Left lobe of liver (tissue), 2 donors: Measurements from ENCODE around the gene HOMER2. TPM values are rescaled to one million over a fixed set of nuclear protein-coding genes. Genes with fewer than 3 reads are reported as not detected.

Experiments used
- ATAC-seq: fragments of 200-7000 bp; cut with Tn5 transposase; one replicate; pipeline ENCODE4 v1.9.1; 2020; ENCODE audit warnings: mild to moderate bottlenecking, moderate library complexity
- DNase-seq: peaks from one replicate; pipeline ENCODE4 v3.0.0-alpha.2; 2020; ENCODE audit warnings: low spot score
- total RNA-seq: library from RNA; stranded (reverse); gene quantifications from one replicate; pipeline ENCODE4 v1.2.1, GENCODE V29; 2021
- donor health status: DM: no; HTN: no; CAD: no; lungs with moderate emphysema.
- donor health status: DM: no; HTN: yes; CAD: no.

Gene HOMER2
- total RNA-seq, 1 donor from 2014 or later: 61.3 TPM

DNA sequence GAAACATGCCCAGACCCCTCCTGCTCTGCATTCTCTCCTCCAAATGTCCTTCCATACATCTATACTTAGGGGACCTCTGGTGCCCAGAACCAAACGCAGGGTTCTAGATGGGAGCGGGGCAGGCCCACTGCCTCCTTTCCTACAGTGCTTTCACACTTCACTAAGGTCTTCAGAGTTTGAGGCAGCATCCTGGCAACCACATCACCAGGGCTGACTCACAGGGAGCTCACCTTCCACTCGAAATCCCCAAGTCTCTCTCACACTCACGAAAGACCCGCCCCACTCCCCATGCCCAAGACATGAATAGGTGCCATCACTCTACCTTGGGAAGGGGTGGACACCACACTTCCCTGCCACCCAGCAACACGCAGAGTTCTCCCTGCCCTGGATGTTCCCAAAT is 18.9 kb downstream of the HOMER2 start:
- DNase-seq (no peak), ATAC-seq (no peak)

GRCh38 chr15:82931221-82931620 is 21.3 kb downstream of the HOMER2 start:
- ATAC-seq (no peak), DNase-seq (no peak)

- ATAC-seq (no peak), DNase-seq (no peak)
These were observed 22.1 kb downstream of the HOMER2 start for GRCh38 chr15:82930461-82930860.

DNA sequence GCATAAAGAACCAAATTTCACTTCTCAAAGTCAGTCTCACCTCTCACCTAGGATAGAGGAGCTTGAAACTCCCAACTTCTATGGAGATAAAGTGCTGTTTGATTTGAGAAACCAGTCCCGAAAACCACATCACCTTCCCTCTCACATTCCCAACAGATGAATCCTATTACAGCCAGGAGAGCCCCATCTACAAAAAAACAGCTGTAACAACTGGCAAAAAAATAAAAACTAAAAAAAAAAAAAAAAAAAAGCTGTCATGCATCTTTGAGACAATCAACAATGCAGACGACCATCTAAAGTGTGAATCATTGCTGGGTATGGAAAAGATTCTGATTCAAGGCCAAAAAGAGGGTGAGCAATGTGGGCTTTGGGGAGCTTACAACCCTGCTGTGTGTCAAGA is 23.8 kb downstream of the HOMER2 start:
- no peak for ATAC-seq
- DNase-seq: no peak

DNA sequence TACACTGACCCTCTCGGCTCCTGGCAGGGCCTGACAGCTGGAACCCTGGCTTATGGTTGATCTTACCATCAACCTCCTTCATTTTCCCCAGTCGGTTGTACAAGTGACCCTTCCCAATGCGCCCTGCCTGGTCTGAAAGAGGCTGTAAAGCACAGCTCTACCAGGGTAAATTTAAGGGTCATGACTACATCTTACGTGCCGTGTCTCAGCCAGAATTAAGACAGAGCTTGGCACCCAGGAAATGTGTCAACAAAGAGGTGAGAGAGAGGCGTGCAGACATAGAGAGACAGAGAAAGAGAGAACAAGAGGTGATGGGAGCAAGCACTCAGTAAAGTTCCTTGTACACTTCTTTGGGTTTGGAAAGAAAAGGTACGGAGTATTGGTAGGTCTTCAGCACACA is 28.8 kb downstream of the HOMER2 start:
- DNase-seq: no peak
- no peak for ATAC-seq

GRCh38 chr15:82922737-82923136 is 29.8 kb downstream of the HOMER2 start:
- DNase-seq (no peak), ATAC-seq (no peak)

DNA sequence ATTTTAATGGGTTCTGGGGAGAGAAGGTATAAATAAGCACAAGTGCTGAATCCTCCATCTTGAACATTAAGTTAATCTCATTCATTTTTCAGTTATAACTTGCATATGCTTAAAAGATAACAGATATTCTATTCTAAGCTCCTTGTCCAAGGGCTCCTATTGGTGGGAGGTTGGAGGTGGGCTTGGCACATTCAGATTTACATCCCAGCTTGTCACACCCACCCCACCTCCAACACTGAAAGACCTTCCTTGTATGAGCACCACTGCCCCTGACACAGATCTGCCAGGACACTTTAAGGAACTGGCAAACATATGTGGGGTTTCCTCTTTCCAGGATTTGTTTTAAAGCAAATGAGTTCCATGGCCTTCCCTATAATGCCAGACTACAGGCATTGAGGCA is 30.6 kb downstream of the HOMER2 start:
- no peak for DNase-seq
- ATAC-seq: no peak

DNA sequence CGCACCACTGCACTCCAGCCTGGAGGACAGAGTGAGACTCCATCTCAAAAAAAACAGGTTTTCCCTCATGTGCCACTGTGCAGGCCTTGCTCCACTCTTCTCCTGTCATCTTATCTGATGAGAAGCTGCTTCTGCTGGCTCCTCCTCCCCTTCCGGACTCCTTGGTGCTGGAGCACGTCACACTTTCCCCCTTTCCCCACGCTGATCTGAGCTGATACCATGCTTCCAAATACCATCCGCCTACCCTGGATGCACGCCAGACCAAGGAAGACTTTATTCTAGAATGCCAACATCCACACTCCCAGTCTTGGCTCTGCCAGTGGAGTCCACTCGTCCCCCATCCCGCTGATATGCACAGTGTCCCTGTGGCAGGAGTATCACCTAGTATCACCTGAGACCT is 31.3 kb downstream of the HOMER2 start:
- peak; percentile 22 for ATAC-seq
- DNase-seq: peak; percentile 65

DNA sequence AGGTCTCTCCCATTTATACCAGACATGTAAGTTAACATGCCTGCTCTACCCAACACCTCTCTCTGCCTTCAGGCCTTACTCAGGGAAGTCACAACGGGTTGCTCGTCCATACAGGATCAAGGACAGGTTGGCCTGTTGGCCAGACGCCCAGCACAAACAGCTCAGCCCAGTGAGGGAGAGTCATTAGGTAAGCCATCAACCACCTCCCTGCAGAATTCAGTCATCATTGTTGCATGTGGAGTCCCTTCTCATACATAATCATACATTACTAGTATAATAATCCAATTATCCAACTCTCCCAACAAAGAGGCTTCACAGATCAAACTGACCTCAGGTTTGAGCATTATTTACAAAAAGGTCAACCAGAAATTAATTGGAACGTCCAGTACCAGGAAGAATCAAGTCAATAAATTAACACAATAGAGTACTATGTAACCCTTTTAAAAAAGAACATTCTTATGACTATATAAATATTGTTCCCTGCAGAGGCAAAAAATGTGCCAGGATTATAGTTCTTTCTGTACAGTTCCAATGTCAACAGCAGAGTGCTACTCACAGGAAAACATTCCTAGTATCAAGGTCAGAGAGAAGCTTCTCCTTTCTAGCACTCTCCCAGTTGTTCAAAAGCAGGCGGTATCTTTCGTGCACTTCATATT is 33.2 kb downstream of the HOMER2 start:
- DNase-seq: peak; percentile 87
- peak; percentile 71 for ATAC-seq

DNA sequence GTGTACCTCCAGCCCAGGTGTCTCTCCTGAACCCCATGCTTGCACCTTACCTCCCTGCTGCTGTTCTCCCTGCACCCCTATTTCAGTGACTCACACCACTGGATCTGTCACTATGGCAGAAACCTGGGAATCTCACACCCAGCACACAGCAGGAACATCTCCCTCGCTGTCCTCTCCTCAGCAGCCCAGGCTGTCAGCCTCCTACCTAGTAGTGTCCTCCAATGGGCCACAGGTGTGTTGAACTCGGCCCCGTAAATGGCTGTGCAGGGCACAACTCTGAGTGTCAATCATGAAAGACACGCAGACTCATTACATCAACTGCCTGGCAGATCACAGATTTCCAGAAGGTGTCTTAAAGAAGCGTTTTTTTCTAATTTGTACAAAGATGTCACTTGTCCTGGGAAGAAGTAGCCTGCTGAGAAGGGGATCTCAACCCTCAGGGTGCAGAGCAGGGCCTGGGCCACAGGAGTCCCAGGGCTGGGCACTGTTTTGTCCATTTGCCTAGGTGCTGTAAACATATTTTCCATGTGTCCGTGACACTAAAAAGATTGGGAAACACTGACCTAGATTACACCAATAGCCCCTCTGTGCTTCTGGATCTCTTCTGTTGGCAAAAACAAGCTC is 33.8 kb downstream of the HOMER2 start:
- ATAC-seq (peak; percentile 54), DNase-seq (peak; percentile 56)

GRCh38 chr15:82918162-82918561 is 34.4 kb downstream of the HOMER2 start:
- ATAC-seq (no peak), DNase-seq (no peak)

DNA sequence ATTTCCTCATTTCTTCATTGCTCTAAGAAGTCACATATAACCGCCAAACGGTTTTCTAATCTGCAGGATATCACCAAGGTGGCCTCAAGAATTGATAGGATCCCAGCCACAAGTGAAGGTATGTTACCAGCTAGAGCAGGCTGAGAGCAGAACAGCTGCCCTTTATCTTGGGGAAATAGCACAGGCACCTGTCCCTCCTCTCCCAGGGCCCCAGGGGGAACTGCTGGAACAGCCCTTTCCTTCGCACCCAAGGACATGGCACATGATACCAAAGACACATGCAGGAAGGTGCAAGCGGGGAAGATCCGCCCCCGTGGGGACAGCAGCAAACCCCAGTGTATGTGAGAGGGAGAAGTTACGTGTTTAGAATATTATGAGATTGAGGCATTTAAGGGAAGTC is 35.3 kb downstream of the HOMER2 start:
- no peak for DNase-seq
- no peak for ATAC-seq

GRCh38 chr15:82916161-82916952 is 36.2 kb downstream of the HOMER2 start:
- DNase-seq (peak; percentile 74), ATAC-seq (peak; percentile 60)

GRCh38 chr15:82914396-82914795 is 38.1 kb downstream of the HOMER2 start:
- peak; percentile 67 for ATAC-seq
- no peak for DNase-seq

DNA sequence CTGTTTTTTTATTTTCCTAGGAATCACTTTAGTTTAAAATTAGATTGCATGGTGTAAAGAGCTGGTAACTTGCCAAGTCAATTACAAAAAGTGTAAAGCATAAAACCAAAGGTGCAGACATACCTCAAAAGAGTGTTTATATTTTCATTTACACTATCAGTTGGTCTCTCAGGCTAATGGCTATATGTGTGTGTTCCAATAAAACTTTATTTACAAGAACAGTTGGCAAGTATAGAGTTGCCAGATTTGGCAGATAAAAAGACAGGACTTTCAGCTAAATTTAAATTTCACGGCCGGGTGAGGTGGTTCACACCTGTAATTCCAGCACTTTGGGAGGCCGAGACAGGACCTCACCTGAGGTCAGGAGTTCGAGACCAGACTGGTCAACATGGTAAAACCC is 41.1 kb downstream of the HOMER2 start:
- no peak for DNase-seq
- ATAC-seq: no peak

DNA sequence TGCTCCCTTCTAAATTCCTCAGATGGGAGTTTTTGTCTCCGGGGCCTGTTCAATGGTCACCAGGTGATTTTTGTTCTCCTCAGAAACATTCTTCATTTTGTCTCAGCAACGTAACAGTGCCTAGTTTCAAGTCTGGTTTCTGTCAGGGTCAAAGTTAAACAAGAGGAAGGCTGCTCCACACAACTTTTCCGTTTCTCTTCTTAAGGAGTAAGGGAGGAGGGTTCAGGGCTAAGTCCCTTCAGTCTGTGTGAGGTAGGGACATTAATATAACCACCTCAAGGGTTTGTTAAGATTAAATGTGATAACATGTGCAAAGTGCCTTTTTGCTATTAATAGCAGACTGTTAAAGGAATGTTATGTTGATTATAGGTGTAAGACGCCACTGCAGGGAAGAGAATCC is 41.8 kb downstream of the HOMER2 start:
- DNase-seq (no peak), ATAC-seq (no peak)

- ATAC-seq (no peak), DNase-seq (no peak)
These were observed 43.3 kb downstream of the HOMER2 start for GRCh38 chr15:82909080-82909815.

DNA sequence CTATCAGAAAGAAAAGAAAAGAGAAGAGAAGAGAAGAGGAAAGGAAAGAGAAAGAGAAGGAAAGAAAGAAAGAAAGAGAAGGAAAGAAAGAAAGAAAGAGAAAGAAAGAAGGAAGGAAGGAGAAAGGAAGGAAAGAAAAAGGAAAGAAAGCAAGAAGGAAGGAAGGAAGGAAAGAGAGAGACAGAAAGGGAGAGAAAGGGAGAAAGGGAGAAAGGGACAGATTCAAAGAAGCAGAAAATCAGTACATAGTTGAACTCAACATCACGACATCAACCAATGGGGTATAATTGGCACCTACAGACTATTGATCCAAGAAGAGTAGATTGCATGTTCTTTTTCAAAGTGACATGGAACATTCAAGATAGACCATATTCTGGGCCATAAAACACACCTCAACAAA is 45.2 kb downstream of the HOMER2 start:
- ATAC-seq (no peak), DNase-seq (no peak)

GRCh38 chr15:82904574-82904973 is 47.9 kb downstream of the HOMER2 start:
- ATAC-seq (no peak), DNase-seq (no peak)

GRCh38 chr15:82903511-82903910 is 49.0 kb downstream of the HOMER2 start:
- no peak for ATAC-seq
- DNase-seq: no peak

DNA sequence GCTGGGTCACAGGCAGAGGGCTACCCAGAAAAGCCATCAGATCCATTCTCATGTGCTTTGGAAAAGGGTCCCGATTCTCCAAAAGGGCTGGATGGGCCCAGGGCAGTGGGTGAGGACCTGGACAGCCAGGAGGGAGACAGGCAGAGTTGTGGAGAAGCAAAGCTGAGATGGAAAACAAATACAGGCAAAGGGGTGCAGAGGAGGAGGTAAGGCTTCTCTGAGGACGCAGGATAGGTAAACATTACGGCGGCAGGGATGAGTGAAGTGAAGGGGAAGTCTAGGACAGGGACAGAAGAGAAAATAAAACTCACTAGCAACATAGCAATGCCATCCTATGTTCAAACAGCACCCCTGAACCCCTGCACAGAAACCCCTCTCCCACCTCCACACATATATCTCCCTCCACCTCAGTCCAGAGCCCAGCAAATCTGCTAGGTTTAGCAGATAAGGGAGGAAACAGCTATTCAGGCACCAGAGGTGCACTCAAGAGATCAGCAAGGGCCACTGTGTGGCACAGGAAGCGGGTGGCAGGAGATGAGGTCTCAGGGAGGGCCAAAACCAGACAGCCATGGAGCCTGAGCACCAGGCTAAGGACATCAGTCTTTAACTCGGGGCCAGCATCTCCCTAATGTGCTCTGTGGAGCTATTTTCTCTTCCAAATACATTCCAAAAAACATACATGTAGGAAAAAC is 51.3 kb downstream of the HOMER2 start:
- DNase-seq (no peak), ATAC-seq (peak; percentile 71)
